Motor neuron (in vitro differentiated cells): ENCODE data around the gene KLF3. TPM values are rescaled to one million over a fixed set of nuclear protein-coding genes. Genes with fewer than 3 reads are reported as not detected.
A peak's percentile ranks its signal among the peaks of the same experiment; 100 is the strongest.

ENCODE experiments used
- ATAC-seq, 8 experiments: fragments of 200-7000 bp; cut with Tn5 transposase; replicated peaks in 6 of 8; 2 replicates each; pipeline ENCODE4 v1.8.0; 2021; ENCODE audit warnings: mild to moderate bottlenecking in 8 of 8, moderate library complexity in 8 of 8
- H3K27ac ChIP-seq, 2 donors: fragments of 250-450 bp; sonication (Bioruptor Pico); 2 replicates each; pipeline ENCODE4 v1.9.0; 2021; ENCODE audit warnings: antibody characterized with exemption in 2 of 2, mild to moderate bottlenecking in 2 of 2, moderate library complexity in 1 of 2
- H3K4me1 ChIP-seq, 2 donors: fragments of 250-450 bp; sonication (Bioruptor Pico); replicated peaks in 1 of 2; 2 replicates each; pipeline ENCODE4 v1.6.1; 2021; ENCODE audit warnings: antibody characterized with exemption in 2 of 2, mild to moderate bottlenecking in 2 of 2, moderate library complexity in 1 of 2
- H3K4me3 ChIP-seq, 5 donors: fragments of 250-450 bp; sonication (Bioruptor Pico); 2 replicates each; pipeline ENCODE4 v1.9.0; 2021; ENCODE audit warnings: antibody characterized with exemption in 5 of 5, mild to moderate bottlenecking in 5 of 5, moderate library complexity in 4 of 5
- WGBS, 10 experiments: fragments of 450-650 bp; shearing (Covaris generic); methylation state at CpG; one replicate each; pipeline ENCODE4 v1.0.0; 2022; 5-methylcytosine and 5-hydroxymethylcytosine counted together
- in situ Hi-C, 9 experiments: fragments of 400-800 bp; cut with MboI; loops; one replicate each; pipeline ENCODE4 v1.15.0; 2021; ENCODE audit warnings: low sequenced_read_pairs in 9 of 9, low pct_unique_long_range_greater_than_20kb in 2 of 9; ENCODE audit not compliant: unreplicated experiment in 9 of 9
- total RNA-seq, 8 experiments: library from RNA; unstranded; fragments of 300-600 nt; gene quantifications; 2 replicates each; pipeline versions ENCODE4 v1.2.3 to v1.2.4, GENCODE V29; 2022

KLF3 gene
- total RNA-seq, 8 experiments from 2014 or later: 16.2 to 70.0 (median 26.2) TPM

GRCh38 chr4:38723114-38723513 lies 59.1 kb downstream of the KLF3 start:
- 46 to 100% (median 67%) methylated on average over 1 to 3 of the region's 4 CpGs; no CpG with 5 or more reads in 4 of the 10 experiments for WGBS, 10 experiments
- Histone ChIP-seq H3K4me3 (no peak overlapping the region), H3K27ac (no peak overlapping the region), H3K4me1 (no peaks in the 10 kb centered on the region)
- in situ Hi-C loops: loop anchor here in 1 of 9 experiments (25.0 kb wide), 1 partner anchor 911 kb away; no protein-coding TSS in a partner anchor
- ATAC-seq: no peak

GRCh38 chr4:38723726-38724474 lies 59.9 kb downstream of the KLF3 start:
- H3K27ac ChIP-seq: no peak overlapping the region
- no peaks in the 10 kb centered on the region for H3K4me1 ChIP-seq
- peak in 3 of 8 experiments; percentile 49 to 57 (median 55) for ATAC-seq
- WGBS, 10 experiments: 68 to 96% (median 82%) methylated on average over 3 to 7 of the region's 7 CpGs
- no peak overlapping the region for H3K4me3 ChIP-seq
- in situ Hi-C loops: loop anchor here in 1 of 9 experiments (25.0 kb wide), 1 partner anchor 912 kb away; no protein-coding TSS in a partner anchor

- Histone ChIP-seq H3K4me1 (no peaks in the 10 kb centered on the region), H3K27ac (no peak overlapping the region), H3K4me3 (no peak overlapping the region)
- no peak for ATAC-seq
- in situ Hi-C loops: loop anchor here in 1 of 9 experiments (25.0 kb wide), 1 partner anchor 912 kb away; no protein-coding TSS in a partner anchor
- 88 to 100% (median 97%) methylated on average over 1 to 3 of the region's 3 CpGs; no CpG with 5 or more reads in 4 of the 10 experiments for WGBS, 10 experiments
Measured at GRCh38 chr4:38724475-38724808, 60.4 kb downstream of the KLF3 start.

- in situ Hi-C loops: loop anchor here in 3 of 9 experiments (25.0 kb wide), 3 partner anchors 416 to 666 kb away; no protein-coding TSS in a partner anchor
- Histone ChIP-seq H3K27ac (no peak overlapping the region), H3K4me1 (no peaks in the 10 kb centered on the region), H3K4me3 (no peak overlapping the region)
- ATAC-seq: peak in 3 of 8 experiments; percentile 8 to 51 (median 15)
- WGBS, 10 experiments: 42 to 100% (median 83%) methylated on average over 1 to 4 of the region's 4 CpGs; no CpG with 5 or more reads in 5 of the 10 experiments
Measured at GRCh38 chr4:38728631-38729141, 64.7 kb downstream of the KLF3 start.

- no peak overlapping the region for H3K27ac ChIP-seq
- H3K4me3 ChIP-seq: no peak overlapping the region
- in situ Hi-C loops: loop anchor here in 3 of 9 experiments (10.0 to 25.0 kb wide), 4 partner anchors 418 to 668 kb away; no protein-coding TSS in a partner anchor
- no peak for ATAC-seq
- 17 to 100% (median 100%) methylated on average over 1 to 4 of the region's 4 CpGs; no CpG with 5 or more reads in 2 of the 10 experiments for WGBS, 10 experiments
- no peaks in the 10 kb centered on the region for H3K4me1 ChIP-seq
Measured at GRCh38 chr4:38730493-38730829, 66.5 kb downstream of the KLF3 start.

GRCh38 chr4:38730830-38731646 lies 67.0 kb downstream of the KLF3 start:
- peak; percentile 3 to 92 (median 68) for ATAC-seq
- H3K27ac ChIP-seq: no peak overlapping the region
- no peak overlapping the region for H3K4me3 ChIP-seq
- WGBS, 10 experiments: 0 to 100% (median 18%) methylated on average over 2 to 16 of the region's 23 CpGs; no CpG with 5 or more reads in 1 of the 10 experiments
- in situ Hi-C loops: loop anchor here in 3 of 9 experiments (10.0 to 25.0 kb wide), 4 partner anchors 419 to 669 kb away; no protein-coding TSS in a partner anchor
- H3K4me1 ChIP-seq: no peaks in the 10 kb centered on the region

GRCh38 chr4:38733663-38734062 lies 69.7 kb downstream of the KLF3 start:
- Histone ChIP-seq H3K4me1 (peaks cover 0 to 3% of the 10 kb centered on the region in 2 donors), H3K27ac (no peak overlapping the region), H3K4me3 (no peak overlapping the region)
- no peak for ATAC-seq
- in situ Hi-C loops: loop anchor here in 3 of 9 experiments (10.0 to 25.0 kb wide), 4 partner anchors 421 to 671 kb away; no protein-coding TSS in a partner anchor
- 0 to 100% (median 68%) methylated on average over 1 to 2 of the region's 2 CpGs; no CpG with 5 or more reads in 4 of the 10 experiments for WGBS, 10 experiments

GRCh38 chr4:38734446-38734845 lies 70.4 kb downstream of the KLF3 start:
- in situ Hi-C loops: loop anchor here in 3 of 9 experiments (10.0 to 25.0 kb wide), 4 partner anchors 422 to 672 kb away; no protein-coding TSS in a partner anchor
- H3K27ac ChIP-seq: no peak overlapping the region
- no peak for ATAC-seq
- WGBS, 10 experiments: 58 to 96% (median 84%) methylated on average over 2 to 5 of the region's 5 CpGs; no CpG with 5 or more reads in 2 of the 10 experiments
- H3K4me3 ChIP-seq: no peak overlapping the region
- peaks cover 0 to 5% of the 10 kb centered on the region in 2 donors for H3K4me1 ChIP-seq

GRCh38 chr4:38734911-38735310 lies 70.9 kb downstream of the KLF3 start:
- in situ Hi-C loops: loop anchor here in 3 of 9 experiments (10.0 to 25.0 kb wide), 4 partner anchors 423 to 673 kb away; no protein-coding TSS in a partner anchor

GRCh38 chr4:38735870-38736269 lies 71.9 kb downstream of the KLF3 start:
- ATAC-seq: no peak
- H3K27ac ChIP-seq: no peak overlapping the region
- in situ Hi-C loops: loop anchor here in 3 of 9 experiments (10.0 to 25.0 kb wide), 4 partner anchors 424 to 674 kb away; no protein-coding TSS in a partner anchor
- WGBS, 10 experiments: 50 to 100% (median 90%) methylated on average over 1 to 3 of the region's 3 CpGs; no CpG with 5 or more reads in 2 of the 10 experiments
- no peak overlapping the region for H3K4me3 ChIP-seq
- peaks cover 0 to 5% of the 10 kb centered on the region in 2 donors for H3K4me1 ChIP-seq

More at GRCh38 chr4:38734911-38735310, 70.9 kb downstream of the KLF3 start:
- Histone ChIP-seq H3K4me3 (no peak overlapping the region), H3K4me1 (peaks cover 0 to 5% of the 10 kb centered on the region in 2 donors), H3K27ac (no peak overlapping the region)
- WGBS, 10 experiments: 60 to 100% (median 80%) methylated on average over 1 to 2 of the region's 2 CpGs; no CpG with 5 or more reads in 6 of the 10 experiments
- ATAC-seq: no peak

- Histone ChIP-seq H3K27ac (no peak overlapping the region), H3K4me3 (no peak overlapping the region), H3K4me1 (peaks cover 0 to 5% of the 10 kb centered on the region in 2 donors)
- in situ Hi-C loops: loop anchor here in 3 of 9 experiments (10.0 to 25.0 kb wide), 4 partner anchors 427 to 677 kb away; no protein-coding TSS in a partner anchor
- peak; percentile 39 to 90 (median 59) for ATAC-seq
- 10 to 96% (median 68%) methylated on average over 2 to 6 of the region's 6 CpGs for WGBS, 10 experiments
Measured at GRCh38 chr4:38738940-38739803, 75.2 kb downstream of the KLF3 start.
